Measurements from ENCODE around the gene GABRB1.

The GABRB1 gene

DNA sequence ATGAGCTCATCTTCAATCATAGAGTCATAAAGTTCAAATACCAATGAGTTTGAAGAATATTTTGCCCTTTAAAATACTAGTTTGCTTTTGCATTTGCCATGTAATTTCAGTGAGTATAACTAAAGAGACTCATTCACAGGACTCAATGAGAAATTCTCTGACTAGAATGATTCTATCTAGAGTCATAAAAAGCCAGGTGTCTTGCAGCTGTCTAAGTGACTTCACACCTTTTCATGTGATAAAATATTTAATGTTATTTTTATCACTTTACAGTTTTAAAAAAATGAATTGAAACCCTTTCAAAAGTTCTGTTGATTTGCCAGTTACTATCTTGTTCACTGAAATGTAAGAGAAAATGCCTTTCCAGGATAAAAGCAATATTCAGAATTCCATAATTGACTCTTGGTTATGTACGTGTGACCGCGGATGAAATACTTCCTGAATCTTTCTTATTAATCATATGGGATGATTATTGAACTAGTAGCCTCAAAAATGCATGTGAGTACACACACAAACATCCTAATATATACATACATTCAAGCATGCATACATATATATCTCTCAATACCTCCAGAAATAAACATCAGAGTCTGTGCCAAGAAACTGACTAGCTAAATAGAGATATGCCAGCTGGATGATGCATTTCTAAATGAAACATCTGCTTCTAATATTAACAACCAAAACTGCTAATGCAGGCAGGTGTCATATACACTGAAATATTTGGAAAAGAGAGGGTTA, 87.0 kb downstream of the GABRB1 start:
- no peak for DNase-seq (ENCODE audit: low read depth)

- no peak for DNase-seq (ENCODE audit: low read depth)
Measured at GRCh38 chr4:47120783-47121182, 89.4 kb downstream of the GABRB1 start.

- peak; percentile 14 for DNase-seq (ENCODE audit: low read depth)
Measured at GRCh38 chr4:47122592-47123291, 91.4 kb downstream of the GABRB1 start.

- DNase-seq (ENCODE audit: low read depth), result no peak
Measured at GRCh38 chr4:47128991-47129390, 97.6 kb downstream of the GABRB1 start.

DNA sequence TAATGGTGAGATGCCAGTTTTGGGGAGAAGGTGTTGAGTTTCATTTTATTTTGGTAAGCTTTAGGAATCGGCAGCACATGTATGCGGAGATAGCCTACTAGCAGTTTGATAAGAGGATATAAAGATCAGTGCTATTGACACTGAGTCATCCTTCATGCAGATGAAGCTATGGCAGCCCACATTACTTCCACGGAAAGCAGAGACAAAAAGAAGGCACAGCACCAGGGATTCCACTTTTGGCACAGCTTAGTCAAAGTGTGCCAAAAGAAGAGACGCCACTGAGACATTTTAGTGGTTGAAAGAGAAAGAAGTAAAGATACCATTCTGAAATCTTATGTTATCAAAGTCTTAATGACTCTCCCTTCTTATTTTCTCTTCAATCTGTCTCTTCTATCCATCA, 103.8 kb downstream of the GABRB1 start:
- DNase-seq (ENCODE audit: low read depth), result no peak

GRCh38 chr4:47143261-47143660, 111.9 kb downstream of the GABRB1 start:
- DNase-seq (ENCODE audit: low read depth), result no peak

DNA sequence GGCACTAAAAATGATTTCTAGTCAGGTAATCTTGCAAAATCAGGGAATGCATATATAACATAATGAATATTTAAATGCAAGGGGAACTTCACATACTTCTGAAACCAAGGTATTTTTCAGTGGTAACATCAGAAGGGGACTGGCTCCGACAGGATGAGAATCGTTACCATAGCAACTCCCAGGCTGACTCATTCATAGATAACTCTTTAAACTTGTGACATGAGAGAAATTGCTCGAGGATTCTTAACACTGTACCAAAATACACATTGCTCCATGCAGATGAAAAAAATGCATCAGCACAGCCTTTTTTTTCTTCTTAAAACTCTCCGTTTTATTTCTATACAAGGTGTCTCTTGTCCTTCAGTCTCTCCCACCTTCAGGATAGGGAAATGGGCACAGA, 114.3 kb downstream of the GABRB1 start:
- no peak for DNase-seq (ENCODE audit: low read depth)

DNA sequence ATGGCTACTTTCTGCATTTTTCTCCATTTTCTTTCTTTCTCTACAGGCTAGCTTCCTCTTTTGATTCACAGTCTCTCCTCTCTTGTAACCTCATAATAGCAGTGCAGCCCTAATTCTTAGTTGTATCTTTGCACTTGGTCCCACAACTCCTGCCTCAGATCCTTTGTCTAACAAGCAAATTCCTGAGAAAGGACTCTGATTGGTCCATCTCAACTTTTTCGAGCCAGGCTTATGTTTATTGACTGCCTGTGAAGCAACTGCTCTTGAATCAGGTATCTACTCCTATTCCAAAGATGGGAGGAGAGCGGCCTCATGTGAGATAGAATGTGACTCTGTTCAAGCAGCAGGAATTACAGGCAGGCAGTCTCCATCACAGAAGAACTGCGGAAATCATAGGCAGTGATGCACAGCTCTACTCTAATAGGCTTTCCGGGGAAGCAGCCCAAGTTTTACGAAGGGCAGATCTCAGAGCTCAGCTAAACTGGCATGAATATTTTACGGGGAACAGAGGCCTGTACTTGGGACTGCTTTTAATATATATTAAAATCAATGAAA, 123.5 kb downstream of the GABRB1 start:
- DNase-seq (ENCODE audit: low read depth), result no peak

- DNase-seq (ENCODE audit: low read depth), result no peak
Measured at GRCh38 chr4:47155919-47156318, 124.6 kb downstream of the GABRB1 start.

DNA sequence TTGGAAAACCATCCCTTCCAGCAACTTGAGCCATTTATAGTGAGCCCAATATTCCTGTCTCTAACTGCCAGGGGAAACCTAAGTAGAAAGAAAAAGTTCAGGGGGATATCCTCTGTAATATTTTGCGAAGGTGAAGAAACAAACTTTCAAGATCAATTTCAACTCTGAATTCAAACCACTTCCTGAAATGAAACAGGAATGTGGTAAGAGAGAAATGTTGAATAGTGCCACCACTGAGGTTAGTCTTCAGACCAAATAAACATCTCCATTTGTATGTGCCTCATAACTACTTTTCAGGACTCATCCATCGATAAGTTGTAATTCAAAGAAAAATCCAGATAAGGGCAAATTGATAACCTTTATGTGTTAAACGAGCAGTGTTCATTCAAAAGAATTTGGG, 128.7 kb downstream of the GABRB1 start:
- DNase-seq (ENCODE audit: low read depth), result no peak

DNA sequence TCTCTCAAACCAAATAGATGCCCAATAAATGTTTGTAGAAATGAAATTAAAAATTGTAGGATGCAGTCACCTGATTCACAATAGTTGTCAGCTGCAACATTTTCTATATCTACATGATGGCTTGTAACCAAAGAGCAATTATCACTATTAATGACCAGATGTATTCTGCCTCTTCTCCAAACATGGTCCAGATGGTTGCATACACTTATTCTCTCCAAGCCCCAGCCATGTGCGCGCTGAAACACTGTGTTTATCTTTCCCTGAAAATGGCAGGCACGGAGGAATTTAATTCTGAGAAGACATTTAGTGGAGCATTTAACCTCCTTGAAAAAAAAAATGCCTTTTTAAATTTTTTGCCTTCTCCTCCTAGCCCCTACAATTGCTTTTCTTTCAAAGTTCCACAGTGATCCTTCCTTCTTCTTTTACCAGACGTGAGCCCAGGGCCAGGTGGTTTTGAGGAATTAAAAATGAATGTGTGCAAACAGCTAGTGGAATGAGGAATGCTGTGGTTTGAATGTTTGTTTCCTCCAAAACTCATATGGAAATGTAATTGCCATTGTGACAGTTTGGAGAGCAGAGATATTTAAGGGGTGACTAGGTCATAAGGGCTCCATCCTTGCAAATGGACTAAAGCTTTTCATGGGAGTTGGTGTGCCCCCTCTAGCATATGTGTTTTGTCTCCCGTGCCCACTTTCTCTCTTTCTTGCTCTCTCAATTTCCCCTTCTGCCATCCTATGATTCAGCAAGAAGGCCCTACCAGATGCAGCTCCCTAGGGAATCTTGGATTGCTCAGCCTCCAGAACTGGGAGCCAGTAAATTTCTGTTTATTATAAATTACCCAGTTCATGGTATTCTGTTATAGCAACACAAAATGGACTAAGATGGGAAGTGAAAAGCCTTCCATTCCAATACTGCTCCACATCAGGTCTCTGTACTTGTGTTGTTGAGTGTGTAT, 136.0 kb downstream of the GABRB1 start:
- DNase-seq (ENCODE audit: low read depth), result no peak

DNA sequence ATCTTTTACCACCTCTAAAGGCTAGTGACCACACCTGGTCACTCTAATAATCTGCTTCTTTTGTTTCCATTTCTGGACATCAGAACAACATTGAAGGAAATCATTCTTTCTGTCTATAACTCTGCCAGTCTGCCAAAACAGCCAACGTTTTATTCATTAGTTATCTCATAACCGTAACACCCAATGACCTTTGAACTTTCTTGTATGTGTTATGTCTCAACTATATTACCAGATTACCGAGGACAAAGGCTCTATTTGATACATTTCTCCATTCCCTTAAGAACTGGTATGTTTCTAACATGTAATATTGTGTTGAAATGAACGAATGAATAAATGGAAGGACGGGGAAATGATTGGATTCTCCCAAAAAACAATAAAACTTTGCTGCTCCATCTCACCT, 152.7 kb downstream of the GABRB1 start:
- no peak for DNase-seq (ENCODE audit: low read depth)

DNA sequence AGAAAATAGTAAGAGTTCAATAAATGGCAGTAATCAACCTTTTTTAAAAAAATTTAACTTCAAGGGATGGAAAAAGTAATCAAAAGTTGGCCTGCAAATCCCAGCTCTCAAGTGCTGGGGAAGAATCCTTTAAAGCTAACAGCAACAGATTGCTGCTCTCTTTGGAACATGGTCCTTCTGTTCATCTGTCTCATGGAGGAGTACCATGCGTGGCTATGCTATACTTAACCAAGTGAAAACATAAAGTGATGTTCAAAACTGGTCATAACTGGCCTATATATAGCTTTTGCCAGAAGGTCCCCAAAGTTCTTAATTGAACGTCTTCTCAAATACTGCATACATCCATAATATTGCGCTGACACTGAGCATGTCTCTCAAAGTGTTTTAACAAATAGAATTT, 154.4 kb downstream of the GABRB1 start:
- no peak for DNase-seq (ENCODE audit: low read depth)

DNA sequence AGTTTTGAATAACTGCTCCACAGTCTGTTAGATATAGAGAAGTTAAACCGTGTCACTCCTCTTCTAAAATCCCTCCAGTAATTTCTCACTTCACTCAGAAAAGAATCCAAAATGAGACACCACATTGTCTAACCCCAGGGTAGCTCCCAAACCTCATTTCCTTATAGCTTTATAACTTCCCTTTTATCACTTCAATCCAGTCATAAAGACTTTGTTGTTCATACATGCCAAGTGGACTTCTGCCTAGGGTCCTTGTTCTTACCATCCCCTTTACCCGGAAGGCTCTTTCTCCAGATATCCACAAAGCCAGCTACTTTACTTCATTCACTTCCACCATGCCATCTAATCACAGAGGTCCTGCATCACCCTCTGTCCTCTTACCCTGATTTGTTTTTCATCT, 156.2 kb downstream of the GABRB1 start:
- DNase-seq (ENCODE audit: low read depth), result no peak

DNA sequence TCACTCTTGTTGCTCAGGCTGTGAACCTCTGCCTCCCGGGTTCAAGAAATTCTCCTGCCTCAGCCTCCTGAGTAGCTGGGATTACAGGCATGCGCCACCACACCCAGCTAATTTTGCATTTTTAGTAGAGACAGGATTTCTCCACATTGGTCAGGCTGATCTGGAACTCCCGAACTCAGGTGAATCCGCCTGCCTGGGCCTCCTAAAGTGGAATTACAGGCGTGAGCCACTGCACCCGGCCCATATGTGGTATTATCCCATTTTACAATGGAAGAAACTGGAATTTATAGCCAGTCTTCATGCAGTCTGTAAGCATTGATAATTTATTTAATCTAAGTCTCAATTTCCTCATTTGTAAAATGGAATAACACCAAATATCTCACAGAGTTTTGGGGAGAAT, 161.8 kb downstream of the GABRB1 start:
- DNase-seq (ENCODE audit: low read depth), result no peak

DNA sequence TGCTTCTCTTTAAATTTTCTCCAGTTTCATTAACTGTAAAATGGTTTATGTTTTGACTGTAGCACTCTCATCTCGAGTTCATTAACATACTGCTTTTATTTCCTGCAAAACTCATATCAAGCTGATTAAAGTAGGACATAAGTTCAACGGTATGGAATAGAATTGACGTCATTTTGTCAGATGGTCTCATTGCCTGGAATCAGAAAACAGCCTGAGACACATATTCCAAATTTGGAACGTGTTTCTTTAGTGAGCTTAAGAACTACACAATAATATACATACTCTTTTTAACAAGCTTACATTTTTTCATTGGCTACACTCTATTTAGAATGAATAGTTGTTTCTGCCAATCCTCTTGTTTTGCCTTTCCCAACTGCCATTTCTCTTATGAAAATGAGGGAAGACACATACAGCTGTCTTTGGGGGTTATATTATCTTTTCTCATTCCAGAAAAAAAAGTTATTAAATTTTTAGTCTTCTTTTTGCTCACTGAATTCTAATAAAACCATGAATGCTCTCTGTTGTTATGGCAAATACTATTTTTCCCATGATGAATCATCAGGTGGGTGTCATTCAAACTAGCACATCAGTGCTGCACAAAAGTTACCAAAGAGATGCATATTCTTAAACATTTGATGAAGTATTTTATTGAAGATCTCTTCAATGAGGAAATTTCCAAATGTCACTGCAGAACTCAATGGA, 162.8 kb downstream of the GABRB1 start:
- no peak for DNase-seq (ENCODE audit: low read depth)

- no peak for DNase-seq (ENCODE audit: low read depth)
Measured at GRCh38 chr4:47195706-47196105, 164.3 kb downstream of the GABRB1 start.

DNA sequence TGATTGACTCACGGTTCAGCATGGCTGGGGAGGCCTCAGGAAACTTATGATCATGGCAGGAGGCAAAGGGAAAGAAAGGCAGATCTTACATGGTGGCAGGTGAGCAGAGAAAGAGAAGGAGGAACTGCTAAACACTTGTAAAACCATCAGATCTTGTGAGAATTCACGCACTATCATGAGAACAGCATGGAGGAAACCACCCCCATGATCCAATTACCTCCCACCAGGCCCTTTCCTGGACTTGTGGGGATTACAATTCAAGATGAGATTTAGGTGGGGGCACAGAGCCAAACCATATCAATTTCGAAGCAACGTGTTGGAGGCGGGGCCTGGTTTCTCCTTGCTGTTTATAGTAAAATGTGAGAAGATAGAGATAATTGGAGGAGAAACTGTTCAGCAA, 167.4 kb downstream of the GABRB1 start:
- no peak for DNase-seq (ENCODE audit: low read depth)

GRCh38 chr4:47203593-47203992, 172.2 kb downstream of the GABRB1 start:
- DNase-seq (ENCODE audit: low read depth), result no peak

DNA sequence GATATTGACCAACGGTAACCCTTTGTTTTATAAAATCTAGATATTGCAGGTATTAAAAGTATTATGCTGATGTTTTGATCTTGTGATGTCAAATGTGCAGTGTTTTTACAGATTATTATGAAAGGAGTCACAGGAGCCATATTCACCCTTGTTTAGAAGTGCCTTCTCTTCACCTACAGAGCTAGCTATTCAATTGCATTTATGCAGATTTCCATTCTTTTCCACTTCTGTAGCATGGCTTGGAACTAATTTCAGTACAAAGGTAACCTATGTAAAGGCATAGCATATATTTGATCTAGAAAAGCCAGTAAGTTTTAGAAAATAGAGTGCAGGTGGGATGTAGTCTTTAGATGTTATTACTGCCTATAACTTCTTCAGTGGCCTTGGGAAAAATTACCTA, 176.2 kb downstream of the GABRB1 start:
- no peak for DNase-seq (ENCODE audit: low read depth)

DNA sequence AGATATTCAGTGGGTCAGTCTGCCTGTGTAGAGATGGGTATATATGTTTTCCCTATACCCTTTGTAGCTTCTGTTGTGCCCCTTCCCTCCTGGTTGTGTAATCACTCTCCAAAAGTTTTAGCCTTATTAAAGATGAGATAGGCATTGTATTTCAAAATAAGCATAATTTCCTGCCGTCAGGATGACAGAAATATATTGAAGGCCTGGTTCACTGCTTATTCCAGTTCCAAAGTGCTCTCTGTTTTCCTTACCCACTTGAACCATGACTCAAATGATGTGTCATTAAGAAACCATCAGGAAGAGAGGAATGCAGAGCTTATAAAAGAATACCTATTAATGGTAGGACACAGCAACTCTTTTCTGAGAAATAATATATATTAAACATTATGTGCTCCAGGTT, 178.5 kb downstream of the GABRB1 start:
- DNase-seq (ENCODE audit: low read depth), result no peak

GRCh38 chr4:47210828-47211227, 179.5 kb downstream of the GABRB1 start:
- no peak for DNase-seq (ENCODE audit: low read depth)
